ENCODE measurements around the gene RELL2.

GRCh38 chr5:141662028-141662427, 25.2 kb downstream of the RELL2 start:
- no peak for TF ChIP-seq CTCF (IDR thresholded peaks at IDR 0.05; ENCODE audit: low read length)
- TF ChIP-seq EZH2 (optimal IDR thresholded peaks at IDR 0.05; ENCODE audit: low read depth, low read length): no peak

All from MM.1S (cell line).